Heart left ventricle (tissue), 16 donors: Measurements from ENCODE around the gene NSDHL. TPM values are rescaled to one million over a fixed set of nuclear protein-coding genes. Genes with fewer than 3 reads are reported as not detected.

Source experiments
- ATAC-seq, 4 donors: fragments of 200-7000 bp; cut with Tn5 transposase; one replicate each; pipeline ENCODE4 v1.9.1; 2020 to 2022; ENCODE audit warnings: moderate library complexity in 4 of 4, mild to moderate bottlenecking in 3 of 4, moderate number of reproducible peaks in 1 of 4
- DNase-seq, 5 donors: peaks; one replicate each; pipeline ENCODE4 v3.0.0-alpha.2; 2020
- H3K27ac ChIP-seq, 12 donors: fragments of 200-600 bp; sonication (generic) in 4 of 12; one replicate each; pipeline versions ENCODE4 v1.5.0 to v1.8.0; 2016 to 2022; ENCODE audit warnings: mild to moderate bottlenecking in 2 of 12
- H3K27me3 ChIP-seq, 9 donors: fragments of 200-600 bp; sonication (generic) in 2 of 9; one replicate each; pipeline versions ENCODE4 v1.5.1 to v1.8.0; 2016 to 2022; ENCODE audit warnings: mild to moderate bottlenecking in 3 of 9
- H3K36me3 ChIP-seq, 9 donors: fragments of 200-600 bp; sonication (generic) in 2 of 9; one replicate each; pipeline versions ENCODE4 v1.5.0 to v1.8.0; 2018 to 2022; ENCODE audit warnings: mild to moderate bottlenecking in 2 of 9
- H3K4me1 ChIP-seq, 12 donors: fragments of 200-600 bp; sonication (generic) in 4 of 12; one replicate each; pipeline versions ENCODE4 v1.5.0 to v1.8.0; 2016 to 2022; ENCODE audit warnings: mild to moderate bottlenecking in 3 of 12
- H3K4me3 ChIP-seq, 12 donors: fragments of 200-600 bp; sonication (generic) in 4 of 12; one replicate each; pipeline versions ENCODE4 v1.5.0 to v1.8.0; 2017 to 2022; ENCODE audit warnings: mild to moderate bottlenecking in 9 of 12, moderate library complexity in 4 of 12
- H3K9me3 ChIP-seq, 12 donors: fragments of 200-600 bp; sonication (generic) in 4 of 12; one replicate each; pipeline versions ENCODE4 v1.5.0 to v1.8.0; 2016 to 2022; ENCODE audit warnings: mild to moderate bottlenecking in 1 of 12
- POLR2A ChIP-seq, 2 donors: fragments of 450-650 bp; IDR thresholded peaks; one replicate each; pipeline ENCODE4 v1.6.1; 2017; ENCODE audit warnings: antibody characterized with exemption in 2 of 2, mild to moderate bottlenecking in 2 of 2, moderate library complexity in 2 of 2
- WGBS, 4 donors: extraction: QIAGEN DNeasy Blood & Tissue Kit in 2 of 4; methylation state at CpG; one replicate each; pipeline versions ENCODE4 v1.1.5 to v1.1.7; 2013 to 2018; 5-methylcytosine and 5-hydroxymethylcytosine counted together
- intact Hi-C, 10 donors: fragments of 100-400 bp; cut with DNase I; formaldehyde crosslinking; loops; one replicate each; pipeline versions ENCODE4 v1.11.1 to v1.14.2; 2022
- polyA plus RNA-seq, 2 donors: library from polyadenylated mRNA; stranded (reverse); fragments of 200-250 nt; gene quantifications; one replicate each; pipeline ENCODE4 v1.2.3, GENCODE V29; 2013
- total RNA-seq, 9 donors: library from RNA; depleted of rRNA in 2 of 9; stranded (reverse); fragments of >200 nt in 2 of 9; fragmentation: NEBNext Ultra II Directional in 3 of 9; extraction: Animal tissue kit (Norgen Biotek cat#: 25700) in 3 of 9; gene quantifications; one replicate each; pipeline versions ENCODE4 v1.1.0 to v1.2.4, GENCODE V29; 2016 to 2023
- TF ChIP-seq, protein P1 (sequence below), 12 donors: fragments of 200-600 bp; sonication (generic) in 4 of 12; IDR thresholded peaks; one replicate each; pipeline versions ENCODE4 v1.5.0 to v1.8.0; 2018 to 2022; ENCODE audit warnings: antibody characterized with exemption in 12 of 12, mild to moderate bottlenecking in 5 of 12
- donor health status: ischemic (EF 13 %, LVEDD 7.1; RV severe dilation, severe dysfunction).
- donor health status: healthy with polysubstance abuse.
- donor health status: DM: no; HTN: yes; CAD: no.
- donor health status: DM: no; HTN: no; CAD: no.
- donor health status: ischemic (EF 25% LVEDD 6.9; RV normal size, moderate dysfunction).
- donor health status: ischemic (EF 25% LVEDD 5.7; RV mildly dilated, moderate dysfunction).
- donor health status: healthy.
- donor health status: DM: yes; HTN: yes; CAD: no.
- donor health status: ischemic (EF 35%, LVEDD 5.7; RV mildly dilated, moderate dysfunction).
- donor health status: nonischemic (EF 11% LVEDD 7.7; RV severe dilation, severe dysfunction).
- donor health status: DM: yes; HTN: yes; CAD: no.
- donor health status: PGD.
- donor health status: ischemic (EF 29% LVEDD 5.4; RV normal size, mild dysfunction).
- donor health status: nonischemic (EF 23%, LVEDD 6.1; RV moderate dilation, normal function).

Gene NSDHL
- total and polyA plus RNA-seq, 11 donors, result 10.8 to 44.6 (median 18.0) TPM

DNA sequence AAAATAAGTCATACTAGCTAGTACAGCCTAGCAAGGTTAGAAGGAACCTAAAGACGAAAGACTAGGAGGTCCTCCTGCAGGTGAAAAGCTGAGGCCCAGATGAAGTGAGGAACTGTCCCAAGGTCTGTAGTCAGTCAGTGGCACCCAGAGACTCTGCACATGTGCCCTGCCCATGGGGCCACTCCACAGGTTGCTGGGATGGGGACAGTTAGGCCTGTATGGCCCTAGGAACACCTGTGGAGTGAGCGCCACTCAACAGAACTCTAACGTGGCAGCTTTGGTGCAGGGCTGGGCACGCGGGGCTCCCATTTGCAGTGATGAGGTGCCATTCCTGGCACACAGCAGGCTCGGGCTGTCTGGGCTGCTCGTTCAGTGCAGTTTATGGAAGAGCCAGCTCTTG is 81.8 kb downstream of the NSDHL start:
- Histone ChIP-seq H3K9me3 (no peaks in the 10 kb centered on the region), H3K4me3 (no peak overlapping the region), H3K36me3 (no peaks in the 10 kb centered on the region), H3K27me3 (peaks cover 0 to 6% (median 0%) of the 10 kb centered on the region in 9 donors), H3K27ac (no peak overlapping the region), H3K4me1 (no peaks in the 10 kb centered on the region)
- no peak for ATAC-seq
- no peak for TF ChIP-seq POLR2A (IDR thresholded peaks at IDR 0.05)
- TF ChIP-seq, protein P1, sequence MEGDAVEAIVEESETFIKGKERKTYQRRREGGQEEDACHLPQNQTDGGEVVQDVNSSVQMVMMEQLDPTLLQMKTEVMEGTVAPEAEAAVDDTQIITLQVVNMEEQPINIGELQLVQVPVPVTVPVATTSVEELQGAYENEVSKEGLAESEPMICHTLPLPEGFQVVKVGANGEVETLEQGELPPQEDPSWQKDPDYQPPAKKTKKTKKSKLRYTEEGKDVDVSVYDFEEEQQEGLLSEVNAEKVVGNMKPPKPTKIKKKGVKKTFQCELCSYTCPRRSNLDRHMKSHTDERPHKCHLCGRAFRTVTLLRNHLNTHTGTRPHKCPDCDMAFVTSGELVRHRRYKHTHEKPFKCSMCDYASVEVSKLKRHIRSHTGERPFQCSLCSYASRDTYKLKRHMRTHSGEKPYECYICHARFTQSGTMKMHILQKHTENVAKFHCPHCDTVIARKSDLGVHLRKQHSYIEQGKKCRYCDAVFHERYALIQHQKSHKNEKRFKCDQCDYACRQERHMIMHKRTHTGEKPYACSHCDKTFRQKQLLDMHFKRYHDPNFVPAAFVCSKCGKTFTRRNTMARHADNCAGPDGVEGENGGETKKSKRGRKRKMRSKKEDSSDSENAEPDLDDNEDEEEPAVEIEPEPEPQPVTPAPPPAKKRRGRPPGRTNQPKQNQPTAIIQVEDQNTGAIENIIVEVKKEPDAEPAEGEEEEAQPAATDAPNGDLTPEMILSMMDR (IDR thresholded peaks at IDR 0.05), result no peak
- DNase-seq, result no peak
- 77 to 95% (median 82%) methylated on average over 7 of the region's 7 CpGs for WGBS, 4 donors
- intact Hi-C loops, result no loop called here

DNA sequence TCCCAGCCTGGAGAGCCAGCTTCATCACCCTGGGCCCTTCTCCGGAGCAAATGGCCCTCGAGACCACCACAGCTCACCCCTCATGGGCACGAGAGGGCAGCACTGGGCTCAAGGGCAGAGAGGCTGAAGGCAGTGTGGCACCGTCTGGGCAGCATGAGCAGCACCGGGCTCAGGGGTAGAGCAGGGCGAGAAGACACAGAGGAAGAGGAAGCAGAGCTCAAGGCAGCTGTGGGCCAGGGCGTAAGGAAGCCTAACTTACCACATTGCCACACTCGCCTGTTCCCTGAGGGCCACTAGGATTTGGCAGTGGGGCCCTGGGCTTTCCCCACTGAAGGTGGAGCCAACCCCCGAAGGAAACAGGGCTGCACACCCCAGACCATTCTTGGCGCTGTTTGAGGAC is 82.5 kb downstream of the NSDHL start:
- DNase-seq (peak in 1 of 5 donors; percentile 34), ATAC-seq (no peak)
- WGBS, 4 donors, result 74 to 92% (median 81%) methylated on average over 4 to 10 of the region's 10 CpGs
- Histone ChIP-seq H3K36me3 (no peaks in the 10 kb centered on the region), H3K4me1 (no peaks in the 10 kb centered on the region), H3K9me3 (no peaks in the 10 kb centered on the region), H3K27me3 (peaks cover 0 to 6% (median 0%) of the 10 kb centered on the region in 9 donors), H3K27ac (no peak overlapping the region), H3K4me3 (no peak overlapping the region)
- TF ChIP-seq, protein P1 (IDR thresholded peaks at IDR 0.05), result no peak
- TF ChIP-seq POLR2A (IDR thresholded peaks at IDR 0.05), result no peak
- intact Hi-C loops, result no loop called here

DNA sequence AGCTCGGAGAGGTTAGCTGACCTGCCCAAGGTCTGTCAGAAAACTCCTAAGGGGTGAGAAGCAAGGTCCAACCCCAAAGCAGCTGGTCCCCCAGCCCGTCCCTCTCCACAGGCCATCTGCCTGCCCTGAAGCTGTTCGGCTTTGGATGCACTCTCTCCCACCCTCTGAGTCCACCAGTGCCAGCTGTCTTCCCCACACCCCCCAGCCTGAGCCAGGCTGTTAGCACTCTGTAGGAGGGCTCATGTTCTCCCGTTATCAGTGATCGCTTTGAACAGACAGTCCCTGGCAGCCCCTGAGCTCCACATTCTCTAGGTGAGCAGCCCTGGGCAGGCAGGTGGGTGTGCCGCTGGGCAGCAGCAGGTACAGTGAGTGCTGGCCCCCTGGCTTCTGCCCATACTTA is 83.0 kb downstream of the NSDHL start:
- no peak for DNase-seq
- H3K9me3 ChIP-seq, result no peaks in the 10 kb centered on the region
- WGBS, 4 donors, result 75 to 87% (median 82%) methylated on average over 4 to 6 of the region's 6 CpGs
- no peak for ATAC-seq
- H3K4me1 ChIP-seq, result no peaks in the 10 kb centered on the region
- TF ChIP-seq POLR2A (IDR thresholded peaks at IDR 0.05), result no peak
- TF ChIP-seq, protein P1 (IDR thresholded peaks at IDR 0.05), result no peak
- no peaks in the 10 kb centered on the region for H3K36me3 ChIP-seq
- intact Hi-C loops, result no loop called here
- H3K27me3 ChIP-seq, result peaks cover 0 to 6% (median 0%) of the 10 kb centered on the region in 9 donors
- H3K27ac ChIP-seq, result no peak overlapping the region
- no peak overlapping the region for H3K4me3 ChIP-seq

DNA sequence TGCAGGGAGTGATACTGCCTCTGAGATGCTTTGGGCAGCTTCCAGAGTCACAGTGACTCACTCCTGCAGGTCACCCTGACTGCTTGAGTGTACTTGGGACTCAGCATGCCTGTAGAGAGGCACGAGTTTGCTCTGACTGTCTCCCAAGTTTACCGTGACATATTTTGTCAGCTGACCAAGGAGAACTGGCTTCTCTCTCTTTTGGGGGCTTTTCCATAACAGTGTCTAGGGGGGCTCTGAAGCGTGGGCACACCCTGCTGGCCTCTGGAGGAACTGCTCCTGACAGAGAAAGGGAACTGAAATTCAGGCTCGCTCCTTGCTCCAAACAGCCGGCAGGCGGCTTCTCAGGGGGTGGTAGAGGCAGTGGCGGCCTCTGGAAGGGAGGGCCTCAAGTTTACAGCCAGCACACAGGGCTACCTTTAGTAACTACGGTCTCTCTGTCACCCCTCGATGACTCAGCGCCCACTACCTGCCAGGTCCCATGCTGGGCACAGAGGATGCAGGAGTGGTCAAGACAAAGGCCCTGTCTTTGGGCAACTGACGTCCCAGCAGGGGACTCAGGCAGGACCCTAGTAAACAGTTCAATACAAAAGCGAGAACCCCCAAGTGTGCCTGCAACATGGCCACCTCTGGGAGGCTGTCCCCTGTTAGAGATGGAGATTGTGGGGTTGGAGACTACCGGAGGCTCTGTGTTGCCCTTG is 84.8 kb downstream of the NSDHL start:
- Histone ChIP-seq H3K4me3 (no peak overlapping the region), H3K4me1 (no peaks in the 10 kb centered on the region), H3K9me3 (no peaks in the 10 kb centered on the region), H3K36me3 (no peaks in the 10 kb centered on the region), H3K27ac (no peak overlapping the region), H3K27me3 (peaks cover 0 to 6% (median 0%) of the 10 kb centered on the region in 9 donors)
- no peak for DNase-seq
- no peak for TF ChIP-seq POLR2A (IDR thresholded peaks at IDR 0.05)
- TF ChIP-seq, protein P1 (IDR thresholded peaks at IDR 0.05), result peak in 11 of 12 donors; percentile 21 to 47 (median 42)
- intact Hi-C loops, result no loop called here
- ATAC-seq, result peak in 3 of 4 donors; percentile 37 to 73 (median 55)
- WGBS, 4 donors, result 41 to 53% (median 48%) methylated on average over 8 to 13 of the region's 13 CpGs
